ENCODE results near the gene GFPT1.

Gene GFPT1

DNA sequence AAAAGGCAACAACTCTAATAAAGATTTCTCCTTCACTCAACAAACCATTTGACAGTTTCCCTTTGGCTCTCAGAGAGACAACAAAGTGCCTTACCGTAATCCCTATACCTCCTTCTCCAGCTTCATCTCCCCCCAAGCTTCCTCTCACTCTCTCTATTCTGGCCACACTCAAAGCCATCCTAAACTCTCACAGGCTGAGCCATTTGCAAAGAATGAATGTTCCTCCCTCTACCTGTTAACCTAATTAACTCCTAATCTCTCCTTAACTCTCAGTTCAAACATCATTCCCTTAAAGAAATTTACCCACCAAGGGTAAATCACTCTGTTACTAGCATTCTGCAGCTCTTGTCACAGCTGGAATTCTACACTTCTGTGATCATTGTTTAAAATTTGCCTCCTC is 38.2 kb downstream of the GFPT1 start:
- H2BK12ac ChIP-seq (ENCODE audit: low read length): no peak overlapping the region
- H3K79me1 ChIP-seq (ENCODE audit: low read depth, low read length): no peaks in the 10 kb centered on the region
- H2BK120ac ChIP-seq (ENCODE audit: low read depth, low read length): no peak overlapping the region
- no peak for DNase-seq (ENCODE audit: low spot score)
- H3K9ac ChIP-seq (ENCODE audit: low read depth, low read length, poor library complexity): no peak overlapping the region
- no peaks in the 10 kb centered on the region for H3K9me3 ChIP-seq (replicated peaks in 1 of 2; ENCODE audit: control insufficient read depth in 2 of 2, insufficient read depth in 1 of 2, low read depth in 1 of 2, low read length in 2 of 2)
- no peak overlapping the region for H2BK15ac ChIP-seq (ENCODE audit: low read length)
- no peak overlapping the region for H3K4ac ChIP-seq (ENCODE audit: low read length)
- H3K36me3 ChIP-seq (replicated peaks in 1 of 2; ENCODE audit: control insufficient read depth in 2 of 2, insufficient read depth in 2 of 2, low read length in 2 of 2): peaks cover 5 to 89% of the 10 kb centered on the region in 2 donors
- H2BK5ac ChIP-seq (ENCODE audit: low read length): no peak overlapping the region
- H4K8ac ChIP-seq (ENCODE audit: low read depth, low read length): no peak overlapping the region
- H3K4me2 ChIP-seq (ENCODE audit: insufficient read depth, low read length, poor library complexity, severe bottlenecking): no peak overlapping the region
- H3K4me1 ChIP-seq (ENCODE audit: control insufficient read depth in 2 of 2, insufficient read depth in 1 of 2, low read depth in 1 of 2, low read length in 2 of 2): peaks cover 3 to 4% of the 10 kb centered on the region in 2 donors
- H2AK5ac ChIP-seq (ENCODE audit: low read depth, low read length): no peak overlapping the region
- WGBS, 2 donors (ENCODE audit: extremely low coverage in 2 of 2, insufficient read length in 2 of 2, insufficient replicate concordance in 1 of 2): no CpG with 5 or more reads among the region's 1 CpG
- H4K91ac ChIP-seq (ENCODE audit: low read depth, low read length, poor library complexity): no peak overlapping the region
- no peak overlapping the region for H3K14ac ChIP-seq (ENCODE audit: low read length)
- H3K18ac ChIP-seq (ENCODE audit: low read length): no peak overlapping the region
- H2AFZ ChIP-seq (ENCODE audit: low read length): no peak overlapping the region
- no peak overlapping the region for H3K4me3 ChIP-seq (ENCODE audit: low read length in 2 of 2)
- H3K23ac ChIP-seq (ENCODE audit: low read depth, low read length, poor library complexity): no peak overlapping the region
- H3K27me3 ChIP-seq (ENCODE audit: control insufficient read depth in 3 of 3, insufficient read depth in 3 of 3, low read depth in 1 of 3, low read length in 3 of 3): no peaks in the 10 kb centered on the region
- no peak overlapping the region for H3K27ac ChIP-seq (replicated peaks; ENCODE audit: low read length)

GRCh38 chr2:69345434-69345833 is 41.6 kb downstream of the GFPT1 start:
- no peak overlapping the region for H3K4ac ChIP-seq (ENCODE audit: low read length)
- no peaks in the 10 kb centered on the region for H3K27me3 ChIP-seq (ENCODE audit: control insufficient read depth in 3 of 3, insufficient read depth in 3 of 3, low read depth in 1 of 3, low read length in 3 of 3)
- no peaks in the 10 kb centered on the region for H3K79me1 ChIP-seq (ENCODE audit: low read depth, low read length)
- H3K4me1 ChIP-seq (ENCODE audit: control insufficient read depth in 2 of 2, insufficient read depth in 1 of 2, low read depth in 1 of 2, low read length in 2 of 2): peaks cover 3 to 4% of the 10 kb centered on the region in 2 donors
- H3K36me3 ChIP-seq (replicated peaks in 1 of 2; ENCODE audit: control insufficient read depth in 2 of 2, insufficient read depth in 2 of 2, low read length in 2 of 2): peaks cover 14 to 100% of the 10 kb centered on the region in 2 donors
- H3K27ac ChIP-seq (replicated peaks; ENCODE audit: low read length): no peak overlapping the region
- H2AK5ac ChIP-seq (ENCODE audit: low read depth, low read length): no peak overlapping the region
- H2BK12ac ChIP-seq (ENCODE audit: low read length): no peak overlapping the region
- no peak for DNase-seq (ENCODE audit: low spot score)
- H3K9me3 ChIP-seq (replicated peaks in 1 of 2; ENCODE audit: control insufficient read depth in 2 of 2, insufficient read depth in 1 of 2, low read depth in 1 of 2, low read length in 2 of 2): no peaks in the 10 kb centered on the region
- no peak overlapping the region for H2AFZ ChIP-seq (ENCODE audit: low read length)
- no peak overlapping the region for H3K23ac ChIP-seq (ENCODE audit: low read depth, low read length, poor library complexity)
- H3K4me2 ChIP-seq (ENCODE audit: insufficient read depth, low read length, poor library complexity, severe bottlenecking): no peak overlapping the region
- H3K4me3 ChIP-seq (ENCODE audit: low read length in 2 of 2): no peak overlapping the region
- H3K9ac ChIP-seq (ENCODE audit: low read depth, low read length, poor library complexity): no peak overlapping the region
- no peak overlapping the region for H3K14ac ChIP-seq (ENCODE audit: low read length)
- H2BK15ac ChIP-seq (ENCODE audit: low read length): no peak overlapping the region
- H4K91ac ChIP-seq (ENCODE audit: low read depth, low read length, poor library complexity): no peak overlapping the region
- H2BK5ac ChIP-seq (ENCODE audit: low read length): no peak overlapping the region
- H4K8ac ChIP-seq (ENCODE audit: low read depth, low read length): no peak overlapping the region
- H2BK120ac ChIP-seq (ENCODE audit: low read depth, low read length): no peak overlapping the region
- H3K18ac ChIP-seq (ENCODE audit: low read length): no peak overlapping the region

GRCh38 chr2:69344305-69344704 is 42.7 kb downstream of the GFPT1 start:
- Histone ChIP-seq H2BK120ac (ENCODE audit: low read depth, low read length) (no peak overlapping the region), H4K91ac (ENCODE audit: low read depth, low read length, poor library complexity) (no peak overlapping the region), H3K14ac (ENCODE audit: low read length) (no peak overlapping the region), H3K27me3 (ENCODE audit: control insufficient read depth in 3 of 3, insufficient read depth in 3 of 3, low read depth in 1 of 3, low read length in 3 of 3) (no peaks in the 10 kb centered on the region), H3K9me3 (replicated peaks in 1 of 2; ENCODE audit: control insufficient read depth in 2 of 2, insufficient read depth in 1 of 2, low read depth in 1 of 2, low read length in 2 of 2) (no peaks in the 10 kb centered on the region), H3K9ac (ENCODE audit: low read depth, low read length, poor library complexity) (no peak overlapping the region), H3K27ac (replicated peaks; ENCODE audit: low read length) (peak overlapping the region; percentile 34), H3K18ac (ENCODE audit: low read length) (no peak overlapping the region), H2BK15ac (ENCODE audit: low read length) (no peak overlapping the region), H3K4me2 (ENCODE audit: insufficient read depth, low read length, poor library complexity, severe bottlenecking) (no peak overlapping the region), H3K4me3 (ENCODE audit: low read length in 2 of 2) (no peak overlapping the region), H3K36me3 (replicated peaks in 1 of 2; ENCODE audit: control insufficient read depth in 2 of 2, insufficient read depth in 2 of 2, low read length in 2 of 2) (peaks cover 14 to 100% of the 10 kb centered on the region in 2 donors), H2AFZ (ENCODE audit: low read length) (no peak overlapping the region), H3K79me1 (ENCODE audit: low read depth, low read length) (no peaks in the 10 kb centered on the region), H2BK12ac (ENCODE audit: low read length) (no peak overlapping the region), H3K4ac (ENCODE audit: low read length) (no peak overlapping the region), H3K4me1 (ENCODE audit: control insufficient read depth in 2 of 2, insufficient read depth in 1 of 2, low read depth in 1 of 2, low read length in 2 of 2) (peaks cover 3 to 4% of the 10 kb centered on the region in 2 donors), H2BK5ac (ENCODE audit: low read length) (no peak overlapping the region), H3K23ac (ENCODE audit: low read depth, low read length, poor library complexity) (no peak overlapping the region), H4K8ac (ENCODE audit: low read depth, low read length) (no peak overlapping the region), H2AK5ac (ENCODE audit: low read depth, low read length) (no peak overlapping the region)
- peak; percentile 17 for DNase-seq (ENCODE audit: low spot score)

- peaks cover 16 to 98% of the 10 kb centered on the region in 2 donors for H3K36me3 ChIP-seq (replicated peaks in 1 of 2; ENCODE audit: control insufficient read depth in 2 of 2, insufficient read depth in 2 of 2, low read length in 2 of 2)
- no peak overlapping the region for H3K4me3 ChIP-seq (ENCODE audit: low read length in 2 of 2)
- no peak overlapping the region for H3K4me2 ChIP-seq (ENCODE audit: insufficient read depth, low read length, poor library complexity, severe bottlenecking)
- peaks cover 2 to 3% of the 10 kb centered on the region in 2 donors for H3K4me1 ChIP-seq (ENCODE audit: control insufficient read depth in 2 of 2, insufficient read depth in 1 of 2, low read depth in 1 of 2, low read length in 2 of 2)
- DNase-seq (ENCODE audit: low spot score): no peak
- H3K4ac ChIP-seq (ENCODE audit: low read length): no peak overlapping the region
- no peak overlapping the region for H2AFZ ChIP-seq (ENCODE audit: low read length)
- H4K8ac ChIP-seq (ENCODE audit: low read depth, low read length): no peak overlapping the region
- H2BK15ac ChIP-seq (ENCODE audit: low read length): no peak overlapping the region
- no peak overlapping the region for H2BK5ac ChIP-seq (ENCODE audit: low read length)
- no peak overlapping the region for H3K9ac ChIP-seq (ENCODE audit: low read depth, low read length, poor library complexity)
- no peaks in the 10 kb centered on the region for H3K79me1 ChIP-seq (ENCODE audit: low read depth, low read length)
- H2BK120ac ChIP-seq (ENCODE audit: low read depth, low read length): no peak overlapping the region
- H4K91ac ChIP-seq (ENCODE audit: low read depth, low read length, poor library complexity): no peak overlapping the region
- H3K27ac ChIP-seq (replicated peaks; ENCODE audit: low read length): no peak overlapping the region
- H3K14ac ChIP-seq (ENCODE audit: low read length): no peak overlapping the region
- H3K9me3 ChIP-seq (replicated peaks in 1 of 2; ENCODE audit: control insufficient read depth in 2 of 2, insufficient read depth in 1 of 2, low read depth in 1 of 2, low read length in 2 of 2): no peaks in the 10 kb centered on the region
- H3K18ac ChIP-seq (ENCODE audit: low read length): no peak overlapping the region
- H2BK12ac ChIP-seq (ENCODE audit: low read length): no peak overlapping the region
- H3K23ac ChIP-seq (ENCODE audit: low read depth, low read length, poor library complexity): no peak overlapping the region
- no CpG with 5 or more reads among the region's 3 CpGs for WGBS, 2 donors (ENCODE audit: extremely low coverage in 2 of 2, insufficient read length in 2 of 2, insufficient replicate concordance in 1 of 2)
- no peaks in the 10 kb centered on the region for H3K27me3 ChIP-seq (ENCODE audit: control insufficient read depth in 3 of 3, insufficient read depth in 3 of 3, low read depth in 1 of 3, low read length in 3 of 3)
- H2AK5ac ChIP-seq (ENCODE audit: low read depth, low read length): no peak overlapping the region
Measured at GRCh38 chr2:69340101-69340775, 46.8 kb downstream of the GFPT1 start.
